Duodenal mucosa (tissue), 2 donors: ENCODE results near the gene ENTREP1.
"Not testable (repeated sequence)": the region's sequence is repeated elsewhere in the genome, so short reads cannot be mapped to it uniquely, and the experiment has no call there.

Experiments used
- H3K27ac ChIP-seq: one replicate; pipeline ENCODE4 v1.7.0; 2013; ENCODE audit warnings: low read depth, low read length
- H3K27me3 ChIP-seq, 2 donors: one replicate each; pipeline ENCODE4 v1.7.0; 2013; ENCODE audit warnings: low read length in 2 of 2, control low read depth in 1 of 2; ENCODE audit not compliant: insufficient read depth in 2 of 2, control insufficient read depth in 1 of 2
- H3K36me3 ChIP-seq, 2 donors: one replicate each; pipeline ENCODE4 v1.7.0; 2013; ENCODE audit warnings: low read length in 2 of 2, control low read depth in 1 of 2; ENCODE audit not compliant: insufficient read depth in 2 of 2, control insufficient read depth in 1 of 2
- H3K4me1 ChIP-seq, 2 donors: one replicate each; pipeline ENCODE4 v1.7.0; 2013; ENCODE audit warnings: low read length in 2 of 2, control low read depth in 1 of 2; ENCODE audit not compliant: insufficient read depth in 2 of 2, control insufficient read depth in 1 of 2
- H3K4me3 ChIP-seq, 2 donors: one replicate each; pipeline ENCODE4 v1.7.0; 2013; ENCODE audit warnings: low read length in 2 of 2, low read depth in 1 of 2
- H3K9ac ChIP-seq, 2 donors: one replicate each; pipeline ENCODE4 v1.7.0; 2013; ENCODE audit warnings: low read length in 2 of 2, low read depth in 1 of 2
- H3K9me3 ChIP-seq, 2 donors: one replicate each; pipeline ENCODE4 v1.7.0; 2013; ENCODE audit warnings: low read length in 2 of 2, control low read depth in 1 of 2; ENCODE audit not compliant: control insufficient read depth in 1 of 2

Gene ENTREP1

DNA sequence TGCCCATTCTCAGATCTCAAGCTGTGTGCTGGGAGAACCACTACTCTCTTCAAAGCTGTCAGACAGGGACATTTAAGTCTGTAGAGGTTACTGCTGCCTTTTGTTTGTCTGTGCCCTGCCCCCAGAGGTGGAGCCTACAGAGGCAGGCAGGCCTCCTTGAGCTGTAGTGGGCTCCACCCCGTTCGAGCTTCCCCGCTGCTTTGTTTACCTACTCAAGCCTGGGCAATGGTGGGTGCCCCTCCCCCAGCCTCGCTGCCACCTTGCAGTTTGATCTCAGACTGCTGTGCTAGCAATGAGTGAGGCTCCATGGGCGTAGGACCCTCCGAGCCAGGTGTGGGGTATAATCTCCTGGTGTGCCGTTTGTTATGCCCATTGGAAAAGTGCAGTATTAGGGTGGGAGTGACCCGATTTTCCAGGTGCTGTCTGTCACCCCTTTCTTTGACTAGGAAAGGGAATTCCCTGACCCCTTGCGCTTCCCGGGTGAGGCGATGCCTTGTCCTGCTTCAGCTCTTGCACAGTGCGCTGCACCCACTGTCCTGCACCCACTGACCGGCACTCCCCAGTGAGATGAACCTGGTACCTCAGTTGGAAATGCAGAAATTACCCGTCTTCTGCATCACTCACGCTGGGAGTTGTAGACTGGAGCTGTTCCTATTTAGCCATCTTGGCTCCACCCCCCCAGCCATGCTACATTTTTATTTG, 115.4 kb downstream of the ENTREP1 start:
- H3K4me3 ChIP-seq, H3K9ac ChIP-seq, H3K27me3 ChIP-seq, H3K4me1 ChIP-seq, H3K27ac ChIP-seq, H3K9me3 ChIP-seq, H3K36me3 ChIP-seq: not testable (repeated sequence)
